Measurements from ENCODE around the gene CCSER1.

DNA sequence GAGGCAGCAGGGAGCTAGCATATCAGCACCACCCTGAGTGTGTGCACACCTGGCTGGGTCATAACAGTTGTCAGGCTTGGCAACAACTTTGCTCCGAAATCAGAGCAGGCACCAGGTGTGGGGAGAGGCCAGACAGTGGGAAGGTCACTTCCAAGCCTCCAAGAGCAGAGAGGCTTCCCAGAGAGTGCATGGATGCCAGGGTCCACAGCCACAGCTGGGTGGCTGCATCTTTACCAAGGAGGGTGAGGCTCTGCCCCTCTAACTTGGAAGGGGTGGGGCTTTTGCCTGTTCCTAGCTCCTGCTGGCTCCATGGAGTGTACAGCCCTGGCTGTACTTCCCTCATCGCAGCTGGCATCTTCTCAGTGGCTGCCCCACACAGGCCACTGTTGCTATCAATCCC, 322.4 kb downstream of the CCSER1 start:
- TF ChIP-seq CTCF (conservative IDR thresholded peaks at IDR 0.05; ENCODE audit: low read depth in 2 of 2) (no peak), POLR2AphosphoS5 (IDR thresholded peaks at IDR 0.05; ENCODE audit: low read depth) (no peak), EZH2 (IDR thresholded peaks at IDR 0.05; ENCODE audit: low read depth, unreplicated experiment) (no peak), EZH2phosphoT487 (IDR thresholded peaks at IDR 0.05; ENCODE audit: unreplicated experiment) (no peak), CREB1 (CRISPR knock-in tag; IDR thresholded peaks at IDR 0.05; ENCODE audit: low read depth) (no peak), JUNB (IDR thresholded peaks at IDR 0.05; ENCODE audit: unreplicated experiment) (no peak), ETS1 (IDR thresholded peaks at IDR 0.05) (no peak)
